Measurements from ENCODE around the gene KCNIP1. TPM values are rescaled to one million over a fixed set of nuclear protein-coding genes. Genes with fewer than 3 reads are reported as not detected.

KCNIP1 gene
- total and polyA plus RNA-seq, 2 of the 8 experiments (the other 6 are each of a cell fraction or from before 2014, with no cell fraction given): 0.52 to 0.83 TPM

DNA sequence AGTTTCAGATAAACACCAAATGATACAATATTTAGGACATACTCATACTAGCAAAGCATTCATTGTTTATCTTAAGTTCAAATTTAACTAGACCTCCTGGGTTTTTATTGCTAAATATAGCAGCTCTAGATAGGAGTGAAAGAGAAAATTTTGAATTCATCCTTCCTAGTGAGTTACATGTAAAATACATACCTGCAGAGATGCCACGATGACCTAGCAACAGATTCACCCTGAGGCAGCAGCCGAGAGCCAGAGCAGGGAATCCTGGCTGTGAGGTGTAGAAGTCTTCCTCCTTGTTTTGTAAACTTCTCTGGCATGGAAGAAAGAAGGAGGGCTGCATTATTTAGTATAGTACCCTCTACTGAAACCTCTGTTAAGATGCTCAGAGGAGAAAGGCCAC lies 253.8 kb downstream of the KCNIP1 start:
- Histone ChIP-seq H3K9me3 (ENCODE audit: insufficient read depth in 2 of 2, low read depth in 1 of 2, low read length in 1 of 2) (no peaks in the 10 kb centered on the region), H3K27ac (ENCODE audit: low read depth, low read length) (no peak overlapping the region), H2BK12ac (ENCODE audit: low read depth, low read length) (no peak overlapping the region), H2AK5ac (ENCODE audit: low read depth, low read length) (no peak overlapping the region), H2BK20ac (ENCODE audit: low read length) (no peak overlapping the region; the same call in 1 of the 2 replicates), H4K5ac (ENCODE audit: insufficient read length, low read depth, low read length) (no peak overlapping the region), H3K56ac (replicated peaks; ENCODE audit: insufficient read length, low read depth, low read length) (no peak overlapping the region), H3K79me1 (ENCODE audit: low read depth, low read length) (no peaks in the 10 kb centered on the region), H4K20me1 (replicated peaks in 1 of 2; ENCODE audit: control insufficient read depth in 1 of 2, insufficient read depth in 2 of 2, low read length in 2 of 2) (no peaks in the 10 kb centered on the region), H3K9ac (replicated peaks in 1 of 4; ENCODE audit: extremely low read depth in 1 of 4, low read depth in 3 of 4, low read length in 3 of 4) (no peak overlapping the region), H2BK15ac (ENCODE audit: low read length) (no peak overlapping the region), H3K27me3 (replicated peaks in 1 of 4; ENCODE audit: control insufficient read depth in 3 of 4, extremely low read depth in 1 of 4, insufficient read depth in 3 of 4, low read length in 3 of 4) (no peaks in the 10 kb centered on the region), H3K36me3 (ENCODE audit: control insufficient read depth in 2 of 4, insufficient read depth in 4 of 4, low read length in 3 of 4) (0 out of 8 replicates have a peak, but pooled peaks cover 0 to 4% (median 0%) of the 10 kb centered on the region in 4 experiments), H3K79me2 (ENCODE audit: control insufficient read depth in 1 of 2, insufficient read depth in 2 of 2, low read length in 2 of 2) (no peaks in the 10 kb centered on the region), H3K23me2 (ENCODE audit: low read depth, low read length) (peaks cover 10% of the 10 kb centered on the region; the same call in 1 of the 2 replicates), H4K8ac (ENCODE audit: extremely low read depth, insufficient read depth, low read length) (no peak overlapping the region), H2AFZ (ENCODE audit: low read length) (no peak overlapping the region), H3K23ac (ENCODE audit: insufficient read length) (no peak overlapping the region), H3K14ac (ENCODE audit: insufficient read length) (no peak overlapping the region), H3K4me2 (ENCODE audit: insufficient read depth in 1 of 2, low read depth in 2 of 2, low read length in 2 of 2) (no peak overlapping the region), H3K18ac (ENCODE audit: extremely low read depth, low read length) (no peak overlapping the region), H3K4me1 (replicated peaks in 1 of 4; ENCODE audit: control insufficient read depth in 3 of 4, insufficient read depth in 4 of 4, low read length in 3 of 4) (peaks cover 8 to 10% (median 9%) of the 10 kb centered on the region in 4 experiments), H3K4ac (replicated peaks; ENCODE audit: insufficient read length, low read depth, low read length) (no peak overlapping the region), H2BK5ac (ENCODE audit: low read depth, low read length) (no peak overlapping the region), H3K4me3 (ENCODE audit: extremely low read depth in 1 of 4, insufficient read depth in 2 of 4, low read depth in 3 of 4, low read length in 4 of 4) (no peak overlapping the region), H4K91ac (replicated peaks; ENCODE audit: insufficient read length, low read length) (no peak overlapping the region), H2BK120ac (replicated peaks; ENCODE audit: low read depth, low read length) (no peak overlapping the region)
- TF ChIP-seq RAD21 (IDR thresholded peaks at IDR 0.05 in 1 of 2, conservative IDR thresholded peaks at IDR 0.05 in 1 of 2; ENCODE audit: low read depth in 2 of 2, low read length in 2 of 2): no peak
- no peak for TF ChIP-seq JUN (IDR thresholded peaks at IDR 0.05; ENCODE audit: low read depth, low read length)
- no peak for TF ChIP-seq SUZ12 (IDR thresholded peaks at IDR 0.05; ENCODE audit: low read length)
- no peak for TF ChIP-seq GABPA (IDR thresholded peaks at IDR 0.05; ENCODE audit: borderline replicate concordance, insufficient read depth, low read length)
- no peak for TF ChIP-seq POU5F1 (IDR thresholded peaks at IDR 0.05; ENCODE audit: low read depth, low read length)
- no peak for TF ChIP-seq FOSL1 (IDR thresholded peaks at IDR 0.05; ENCODE audit: insufficient read depth, low read depth, low read length)
- no peak for TF ChIP-seq POLR2A (IDR thresholded peaks at IDR 0.05; ENCODE audit: control extremely low read depth in 1 of 2, low read depth in 2 of 2, low read length in 2 of 2)
- TF ChIP-seq MAFK (IDR thresholded peaks at IDR 0.05; ENCODE audit: low read depth, low read length): no peak
- no peak for TF ChIP-seq YY1 (IDR thresholded peaks at IDR 0.05; ENCODE audit: low read depth, low read length)
- no peak for TF ChIP-seq PHF8 (conservative IDR thresholded peaks at IDR 0.05; ENCODE audit: low read depth, low read length)
- no peak for TF ChIP-seq RBBP5 (IDR thresholded peaks at IDR 0.05; ENCODE audit: borderline replicate concordance, low read depth, low read length)
- no peak for TF ChIP-seq TAF1 (IDR thresholded peaks at IDR 0.05; ENCODE audit: low read depth, low read length)
- TF ChIP-seq TCF12 (IDR thresholded peaks at IDR 0.05; ENCODE audit: low read depth, low read length): no peak
- TF ChIP-seq, protein P1, sequence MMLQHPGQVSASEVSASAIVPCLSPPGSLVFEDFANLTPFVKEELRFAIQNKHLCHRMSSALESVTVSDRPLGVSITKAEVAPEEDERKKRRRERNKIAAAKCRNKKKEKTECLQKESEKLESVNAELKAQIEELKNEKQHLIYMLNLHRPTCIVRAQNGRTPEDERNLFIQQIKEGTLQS (IDR thresholded peaks at IDR 0.05; ENCODE audit: insufficient read depth, low read depth, low read length): no peak
- ChIA-PET POLR2A (ENCODE audit: partially characterized antibody) (interaction anchor here (9.5 kb wide), 1 partner anchor 9 kb away, joined by 190 read pairs; no protein-coding TSS in a partner anchor), CTCF (ENCODE audit: partially characterized antibody) (interaction anchor here (1.9 to 3.4 kb wide), 2 partner anchors 13 to 34 kb away, joined by 8 to 21 read pairs; no protein-coding TSS in a partner anchor)
- DNase-seq (ENCODE audit: low read depth in 1 of 2, low spot score in 2 of 2) (no peak), FAIRE-seq (no peak)
- WGBS, 2 experiments (ENCODE audit: extremely low coverage in 1 of 2, insufficient coverage in 1 of 2, insufficient read length in 1 of 2, insufficient replicate concordance in 2 of 2, low coverage in 1 of 2, low lambda C conversion rate in 2 of 2, missing lambda C conversion rate in 1 of 2): 91% methylated on average over 2 of the region's 2 CpGs; no CpG with 5 or more reads in 1 of the 2 experiments

Measured in H1 (cell line).